SK-N-SH (cell line): ENCODE data around the gene DCUN1D3.

Experiments used
- CHD2 ChIP-seq: fragments of 150-350 bp; IDR thresholded peaks from 2 replicates; pipeline ENCODE4 v1.6.1; 2018; ENCODE audit warnings: low read length; ENCODE audit not compliant: partially characterized antibody
- CTCF ChIP-seq: fragments of 200-600 bp; sonication (generic); IDR thresholded peaks from 2 replicates; pipeline ENCODE4 v1.6.1; 2017; ENCODE audit warnings: antibody characterized with exemption, mild to moderate bottlenecking, moderate library complexity
- PBX3 ChIP-seq: IDR thresholded peaks from 2 replicates; pipeline ENCODE4; 2012
- SMC3 ChIP-seq: IDR thresholded peaks from 2 replicates; pipeline ENCODE4 v1.6.1; 2012; ENCODE audit warnings: low read depth, low read length, improper control_type of control experiment

- no peak for TF ChIP-seq SMC3
- no peak for TF ChIP-seq CTCF
- no peak for TF ChIP-seq CHD2
- no peak for TF ChIP-seq PBX3
These were observed 47.0 kb downstream of the DCUN1D3 start for GRCh38 chr16:20853143-20853542.
